GM13976 (cell line): Measurements from ENCODE around the gene LIPN.
A peak's percentile ranks its signal among the peaks of the same experiment; 100 is the strongest.

Source experiments
- DNase-seq: peaks from one replicate; pipeline ENCODE4 v3.0.0; 2012; ENCODE audit warnings: low spot score
- CTCF ChIP-seq: IDR thresholded peaks from 2 replicates; pipeline ENCODE4 v1.5.1; 2012; ENCODE audit warnings: borderline replicate concordance, mild to moderate bottlenecking; ENCODE audit not compliant: insufficient read depth; ENCODE audit errors: extremely low read depth, missing control alignments, control extremely low read depth
- in situ Hi-C: fragments of 300-500 bp; cut with MboI; formaldehyde crosslinking; loops from one replicate; pipeline ENCODE4 v1.12.0; 2022; ENCODE audit warnings: low sequenced_read_pairs, mixed read lengths, inconsistent platforms; ENCODE audit not compliant: unreplicated experiment

LIPN gene

GRCh38 chr10:88810196-88810961 lies 50.6 kb downstream of the LIPN start:
- peak; percentile 47 for TF ChIP-seq CTCF
- in situ Hi-C loops: loop anchor here (10.0 kb wide), 2 partner anchors 126 to 246 kb away; no protein-coding TSS in a partner anchor
- DNase-seq: peak; percentile 28

- in situ Hi-C loops: loop anchor here (10.0 kb wide), 2 partner anchors 128 to 248 kb away; no protein-coding TSS in a partner anchor
- no peak for DNase-seq
- no peak for TF ChIP-seq CTCF
Observed at GRCh38 chr10:88813200-88813599, 53.4 kb downstream of the LIPN start.

- DNase-seq: no peak
- in situ Hi-C loops: loop anchor here (10.0 kb wide), 2 partner anchors 134 to 254 kb away; no protein-coding TSS in a partner anchor
- no peak for TF ChIP-seq CTCF
Observed at GRCh38 chr10:88819290-88819689, 59.5 kb downstream of the LIPN start.

GRCh38 chr10:88820748-88821401 lies 61.1 kb downstream of the LIPN start:
- in situ Hi-C loops: no loop called here
- DNase-seq: no peak
- no peak for TF ChIP-seq CTCF

- in situ Hi-C loops: no loop called here
- TF ChIP-seq CTCF: no peak
- DNase-seq: no peak
Observed at GRCh38 chr10:88826388-88826787, 66.6 kb downstream of the LIPN start.

GRCh38 chr10:88827671-88828070 lies 67.9 kb downstream of the LIPN start:
- no peak for DNase-seq
- in situ Hi-C loops: no loop called here
- no peak for TF ChIP-seq CTCF

GRCh38 chr10:88828310-88828709 lies 68.5 kb downstream of the LIPN start:
- in situ Hi-C loops: no loop called here

More at GRCh38 chr10:88828310-88828709, 68.5 kb downstream of the LIPN start:
- no peak for TF ChIP-seq CTCF
- no peak for DNase-seq
